Body of pancreas (tissue), 4 donors: ENCODE results near the gene FAM180A. TPM values are rescaled to one million over a fixed set of nuclear protein-coding genes. Genes with fewer than 3 reads are reported as not detected.

Source experiments
- ATAC-seq: fragments of 150-250 bp; one replicate; pipeline ENCODE4 v1.9.1; 2016
- DNase-seq, 4 donors: peaks; one replicate each; pipeline ENCODE4 v3.0.0-alpha.2; 2019
- H3K27ac ChIP-seq, 4 donors: fragments of 200-600 bp; sonication (generic); 1 replicate in 3 of 4; 2 replicates in 1 of 4; pipeline versions ENCODE4 v1.5.1 to v1.6.1; 2016 to 2019; ENCODE audit warnings: mild to moderate bottlenecking in 1 of 4, mixed read lengths in 1 of 4, moderate library complexity in 1 of 4
- H3K27me3 ChIP-seq, 2 donors: fragments of 200-600 bp; sonication (generic); one replicate each; pipeline ENCODE4 v1.6.0; 2016; ENCODE audit warnings: mild to moderate bottlenecking in 1 of 2
- H3K36me3 ChIP-seq, 2 donors: fragments of 200-600 bp; sonication (generic); replicated peaks in 1 of 2; 2 replicates each; pipeline ENCODE4 v1.5.1; 2016; ENCODE audit warnings: low read depth in 2 of 2; ENCODE audit not compliant: insufficient read depth in 1 of 2
- H3K4me1 ChIP-seq: fragments of 200-600 bp; sonication (generic); one replicate; pipeline ENCODE4 v1.6.0; 2016
- H3K4me3 ChIP-seq, 2 donors: fragments of 200-600 bp; sonication (generic); 1 replicate in 1 of 2; 2 replicates in 1 of 2; pipeline ENCODE4 v1.5.1; 2016 to 2019
- H3K9me3 ChIP-seq, 3 donors: fragments of 200-600 bp; sonication (generic); 1 replicate in 2 of 3; 2 replicates in 1 of 3; pipeline ENCODE4 v1.5.1; 2016
- CTCF ChIP-seq, 7 experiments: fragments of 450-650 bp in 4 of 7; fragments of 200-600 bp in 3 of 7; sonication (generic) in 3 of 7; IDR thresholded peaks; one replicate each; pipeline ENCODE4 v1.5.1; 2016 to 2019; ENCODE audit warnings: antibody characterized with exemption in 7 of 7
- POLR2A ChIP-seq, 3 donors: fragments of 450-650 bp; IDR thresholded peaks; one replicate each; pipeline ENCODE4 v1.6.1; 2016; ENCODE audit warnings: antibody characterized with exemption in 3 of 3, mild to moderate bottlenecking in 2 of 3
- WGBS, 2 donors: methylation state at CpG; one replicate each; pipeline ENCODE4 v1.1.5; 2017; 5-methylcytosine and 5-hydroxymethylcytosine counted together
- intact Hi-C: fragments of 100-400 bp; cut with DNase I; formaldehyde crosslinking; loops from one replicate; pipeline ENCODE4 v1.15.1; 2023
- total RNA-seq, 2 donors: library from RNA; depleted of rRNA; stranded (reverse); fragments of >200 nt; gene quantifications; one replicate each; pipeline ENCODE4 v1.1.0, GENCODE V29; 2016

The FAM180A gene
- total RNA-seq, 2 donors from 2014 or later, result 3.1 TPM; not detected in 1

- Histone ChIP-seq H3K36me3 (no peaks in the 10 kb centered on the region), H3K4me3 (no peak overlapping the region), H3K9me3 (no peaks in the 10 kb centered on the region), H3K4me1 (no peaks in the 10 kb centered on the region), H3K27me3 (no peaks in the 10 kb centered on the region), H3K27ac (no peak overlapping the region)
- DNase-seq (no peak), ATAC-seq (no peak)
- WGBS, 2 donors, result 48 to 53% methylated on average over 5 of the region's 5 CpGs
- intact Hi-C loops, result no loop called here
- TF ChIP-seq CTCF (IDR thresholded peaks at IDR 0.05) (no peak), POLR2A (IDR thresholded peaks at IDR 0.05) (no peak)
These were observed 7.6 kb upstream of the FAM180A start for GRCh38 chr7:135756191-135756590.

- no peak for TF ChIP-seq CTCF (IDR thresholded peaks at IDR 0.05)
- peak in 3 of 4 donors; percentile 25 to 49 (median 48) for DNase-seq
- no peaks in the 10 kb centered on the region for H3K36me3 ChIP-seq
- no peak overlapping the region for H3K4me3 ChIP-seq
- intact Hi-C loops, result no loop called here
- no peaks in the 10 kb centered on the region for H3K4me1 ChIP-seq
- peak; percentile 52 for ATAC-seq
- H3K9me3 ChIP-seq, result no peaks in the 10 kb centered on the region
- H3K27me3 ChIP-seq, result no peaks in the 10 kb centered on the region
- no peak overlapping the region for H3K27ac ChIP-seq
- 76 to 82% methylated on average over 11 of the region's 11 CpGs for WGBS, 2 donors
These were observed 6.7 kb upstream of the FAM180A start for GRCh38 chr7:135755351-135755753.

GRCh38 chr7:135753616-135754413 lies 5.2 kb upstream of the FAM180A start:
- 83 to 90% methylated on average over 8 of the region's 8 CpGs for WGBS, 2 donors
- Histone ChIP-seq H3K9me3 (no peaks in the 10 kb centered on the region), H3K27me3 (no peaks in the 10 kb centered on the region), H3K4me1 (no peaks in the 10 kb centered on the region), H3K27ac (no peak overlapping the region), H3K4me3 (no peak overlapping the region), H3K36me3 (no peaks in the 10 kb centered on the region)
- no peak for ATAC-seq
- no peak for DNase-seq
- intact Hi-C loops, result no loop called here
- TF ChIP-seq POLR2A (IDR thresholded peaks at IDR 0.05), result no peak

- Histone ChIP-seq H3K4me3 (no peak overlapping the region), H3K4me1 (no peaks in the 10 kb centered on the region), H3K9me3 (no peaks in the 10 kb centered on the region), H3K27ac (no peak overlapping the region), H3K27me3 (no peaks in the 10 kb centered on the region), H3K36me3 (no peaks in the 10 kb centered on the region)
- ATAC-seq, result no peak
- 82 to 85% methylated on average over 8 of the region's 8 CpGs for WGBS, 2 donors
- no peak for DNase-seq
- intact Hi-C loops, result no loop called here
- TF ChIP-seq CTCF (IDR thresholded peaks at IDR 0.05), result no peak
- no peak for TF ChIP-seq POLR2A (IDR thresholded peaks at IDR 0.05)
These were observed 1.2 kb downstream of the FAM180A start for GRCh38 chr7:135747366-135747765.

GRCh38 chr7:135745703-135746312 lies 2.8 kb downstream of the FAM180A start:
- intact Hi-C loops, result no loop called here
- TF ChIP-seq POLR2A (IDR thresholded peaks at IDR 0.05) (no peak), CTCF (IDR thresholded peaks at IDR 0.05) (no peak)
- no peaks in the 10 kb centered on the region for H3K27me3 ChIP-seq
- 49 to 51% methylated on average over 9 of the region's 9 CpGs for whole genome bisulfite sequencing, 2 donors
- ATAC-seq (peak; percentile 56), DNase-seq (peak; percentile 20 to 41 (median 39))
- no peak overlapping the region for H3K27ac ChIP-seq
- H3K4me3 ChIP-seq, result no peak overlapping the region
- no peaks in the 10 kb centered on the region for H3K9me3 ChIP-seq
- H3K4me1 ChIP-seq, result no peaks in the 10 kb centered on the region
- H3K36me3 ChIP-seq, result no peaks in the 10 kb centered on the region
